ENCODE data around the gene GP2. TPM values are rescaled to one million over a fixed set of nuclear protein-coding genes. Genes with fewer than 3 reads are reported as not detected.
"Not testable (repeated sequence)": the region's sequence is repeated elsewhere in the genome, so short reads cannot be mapped to it uniquely, and the experiment has no call there.

Gene GP2
- total and polyA plus RNA-seq, 9 donors: 0.05 to 0.19 (median 0.08) TPM; not detected in 5

DNA sequence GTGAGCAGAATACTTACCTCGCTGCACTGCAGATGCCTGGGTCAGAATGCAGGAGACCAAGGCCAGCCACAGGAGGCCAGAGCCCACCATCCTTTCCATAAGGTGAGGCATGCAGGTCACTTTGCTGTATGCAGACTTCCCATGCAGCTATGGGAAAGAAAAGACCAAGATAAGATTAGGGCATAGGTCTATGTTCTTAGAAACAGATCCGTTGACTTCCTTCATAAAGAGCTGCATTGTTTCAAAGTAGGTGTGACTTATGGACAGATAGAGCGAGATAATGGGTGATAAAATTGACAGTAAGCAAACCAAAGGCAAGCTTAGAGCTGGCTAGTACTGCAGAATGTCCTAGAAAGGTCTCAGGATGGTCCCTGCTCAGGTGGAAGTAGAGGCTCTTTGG is 992 bp downstream of the GP2 start:
- WGBS (ENCODE audit: insufficient coverage): 70% methylated on average over 2 of the region's 3 CpGs
- Histone ChIP-seq H3K9me3 (replicated peaks; ENCODE audit: control insufficient read depth, low read depth, low read length) (no peaks in the 10 kb centered on the region), H3K36me3 (ENCODE audit: control insufficient read depth, insufficient read depth, low read length) (no peaks in the 10 kb centered on the region), H3K4me3 (ENCODE audit: low read length) (no peak overlapping the region), H3K27me3 (ENCODE audit: control insufficient read depth, insufficient read depth, low read length) (no peaks in the 10 kb centered on the region), H3K4me1 (ENCODE audit: control insufficient read depth, insufficient read depth, low read length) (no peaks in the 10 kb centered on the region), H3K27ac (ENCODE audit: low read length) (no peak overlapping the region)
- DNase-seq: no peak

GRCh38 chr16:20325005-20325404 is 2.3 kb downstream of the GP2 start:
- no peaks in the 10 kb centered on the region for H3K27me3 ChIP-seq (ENCODE audit: control insufficient read depth, insufficient read depth, low read length)
- WGBS (ENCODE audit: insufficient coverage): no CpG with 5 or more reads among the region's 3 CpGs
- H3K27ac ChIP-seq (ENCODE audit: low read length): no peak overlapping the region
- H3K4me3 ChIP-seq (ENCODE audit: low read length): no peak overlapping the region
- H3K4me1 ChIP-seq (ENCODE audit: control insufficient read depth, insufficient read depth, low read length): no peaks in the 10 kb centered on the region
- DNase-seq: no peak
- no peaks in the 10 kb centered on the region for H3K9me3 ChIP-seq (replicated peaks; ENCODE audit: control insufficient read depth, low read depth, low read length)
- no peaks in the 10 kb centered on the region for H3K36me3 ChIP-seq (ENCODE audit: control insufficient read depth, insufficient read depth, low read length)

- H3K4me1 ChIP-seq (ENCODE audit: control insufficient read depth, insufficient read depth, low read length): no peaks in the 10 kb centered on the region
- 70% methylated on average over 9 of the region's 9 CpGs for WGBS (ENCODE audit: insufficient coverage)
- no peak overlapping the region for H3K27ac ChIP-seq (ENCODE audit: low read length)
- H3K36me3 ChIP-seq (ENCODE audit: control insufficient read depth, insufficient read depth, low read length): no peaks in the 10 kb centered on the region
- no peak overlapping the region for H3K4me3 ChIP-seq (ENCODE audit: low read length)
- H3K27me3 ChIP-seq (ENCODE audit: control insufficient read depth, insufficient read depth, low read length): no peaks in the 10 kb centered on the region
- H3K9me3 ChIP-seq (replicated peaks; ENCODE audit: control insufficient read depth, low read depth, low read length): no peaks in the 10 kb centered on the region
- no peak for DNase-seq
Measured at GRCh38 chr16:20323591-20324117, 3.7 kb downstream of the GP2 start.

GRCh38 chr16:20322696-20323095 is 4.6 kb downstream of the GP2 start:
- H3K27me3 ChIP-seq (ENCODE audit: control insufficient read depth, insufficient read depth, low read length): no peaks in the 10 kb centered on the region
- no CpG with 5 or more reads among the region's 4 CpGs for WGBS (ENCODE audit: insufficient coverage)
- H3K9me3 ChIP-seq (replicated peaks; ENCODE audit: control insufficient read depth, low read depth, low read length): no peaks in the 10 kb centered on the region
- no peak overlapping the region for H3K27ac ChIP-seq (ENCODE audit: low read length)
- H3K36me3 ChIP-seq (ENCODE audit: control insufficient read depth, insufficient read depth, low read length): no peaks in the 10 kb centered on the region
- H3K4me1 ChIP-seq (ENCODE audit: control insufficient read depth, insufficient read depth, low read length): no peaks in the 10 kb centered on the region
- DNase-seq: no peak
- no peak overlapping the region for H3K4me3 ChIP-seq (ENCODE audit: low read length)

- no peak overlapping the region for H3K27ac ChIP-seq (ENCODE audit: low read length)
- H3K9me3 ChIP-seq (replicated peaks; ENCODE audit: control insufficient read depth, low read depth, low read length): no peaks in the 10 kb centered on the region
- DNase-seq: no peak
- no peak overlapping the region for H3K4me3 ChIP-seq (ENCODE audit: low read length)
- H3K36me3 ChIP-seq (ENCODE audit: control insufficient read depth, insufficient read depth, low read length): no peaks in the 10 kb centered on the region
- H3K4me1 ChIP-seq (ENCODE audit: control insufficient read depth, insufficient read depth, low read length): no peaks in the 10 kb centered on the region
- WGBS (ENCODE audit: insufficient coverage): 90% methylated on average over 1 of the region's 1 CpG
- H3K27me3 ChIP-seq (ENCODE audit: control insufficient read depth, insufficient read depth, low read length): no peaks in the 10 kb centered on the region
Measured at GRCh38 chr16:20321671-20322070, 5.6 kb downstream of the GP2 start.

- no CpG with 5 or more reads among the region's 2 CpGs for WGBS (ENCODE audit: insufficient coverage)
- not testable (repeated sequence) for H3K4me1 ChIP-seq (ENCODE audit: control insufficient read depth, insufficient read depth, low read length); H3K27me3 ChIP-seq (ENCODE audit: control insufficient read depth, insufficient read depth, low read length); H3K27ac ChIP-seq (ENCODE audit: low read length); H3K4me3 ChIP-seq (ENCODE audit: low read length); DNase-seq; H3K9me3 ChIP-seq (replicated peaks; ENCODE audit: control insufficient read depth, low read depth, low read length); H3K36me3 ChIP-seq (ENCODE audit: control insufficient read depth, insufficient read depth, low read length)
Measured at GRCh38 chr16:20321051-20321450, 6.3 kb downstream of the GP2 start.

DNA sequence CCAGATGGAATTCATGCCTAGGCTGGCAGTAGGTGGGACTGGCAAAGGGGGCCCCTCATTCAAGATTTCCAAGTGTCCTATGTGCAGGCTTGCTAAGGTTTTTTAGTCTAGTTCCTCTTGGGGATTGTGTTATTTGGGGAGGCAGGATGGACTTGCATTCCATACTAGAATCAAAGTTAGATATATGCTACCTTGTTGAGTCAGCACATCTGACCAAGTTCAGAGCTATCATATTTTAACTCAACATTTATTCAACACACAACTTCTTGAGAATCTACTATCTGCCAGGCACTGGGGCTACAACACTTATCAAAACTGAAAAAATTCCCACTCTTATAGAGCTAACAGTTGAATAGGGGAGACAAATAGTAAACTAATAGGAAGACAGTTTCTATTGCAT is 6.7 kb downstream of the GP2 start:
- H3K27me3 ChIP-seq (ENCODE audit: control insufficient read depth, insufficient read depth, low read length): no peaks in the 10 kb centered on the region
- no peaks in the 10 kb centered on the region for H3K36me3 ChIP-seq (ENCODE audit: control insufficient read depth, insufficient read depth, low read length)
- no peaks in the 10 kb centered on the region for H3K9me3 ChIP-seq (replicated peaks; ENCODE audit: control insufficient read depth, low read depth, low read length)
- no peak overlapping the region for H3K4me3 ChIP-seq (ENCODE audit: low read length)
- DNase-seq: no peak
- H3K27ac ChIP-seq (ENCODE audit: low read length): no peak overlapping the region
- no peaks in the 10 kb centered on the region for H3K4me1 ChIP-seq (ENCODE audit: control insufficient read depth, insufficient read depth, low read length)

DNA sequence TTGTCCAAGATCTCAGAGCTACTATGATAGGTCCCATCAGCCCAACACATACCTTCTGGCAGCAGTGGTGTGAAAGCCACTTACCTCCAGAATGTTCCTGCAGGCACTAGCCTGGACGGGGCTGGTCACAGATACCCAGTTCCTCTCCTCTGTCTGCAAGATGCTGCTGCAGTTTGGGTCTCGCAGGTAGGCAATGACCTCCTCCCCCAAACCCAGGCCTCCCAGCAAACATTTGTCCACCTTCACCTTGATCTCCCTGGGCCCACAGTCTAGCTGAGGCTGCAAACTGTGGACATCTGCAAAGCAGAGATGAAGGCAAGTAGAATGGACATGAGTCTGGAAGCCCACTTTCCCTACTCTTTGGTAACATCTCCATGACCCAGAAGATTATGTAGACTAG is 7.1 kb downstream of the GP2 start:
- H3K36me3 ChIP-seq (ENCODE audit: control insufficient read depth, insufficient read depth, low read length): no peaks in the 10 kb centered on the region
- WGBS (ENCODE audit: insufficient coverage): 71% methylated on average over 2 of the region's 2 CpGs
- H3K27me3 ChIP-seq (ENCODE audit: control insufficient read depth, insufficient read depth, low read length): no peaks in the 10 kb centered on the region
- H3K9me3 ChIP-seq (replicated peaks; ENCODE audit: control insufficient read depth, low read depth, low read length): no peaks in the 10 kb centered on the region
- no peaks in the 10 kb centered on the region for H3K4me1 ChIP-seq (ENCODE audit: control insufficient read depth, insufficient read depth, low read length)
- no peak overlapping the region for H3K4me3 ChIP-seq (ENCODE audit: low read length)
- DNase-seq: no peak
- H3K27ac ChIP-seq (ENCODE audit: low read length): no peak overlapping the region

DNA sequence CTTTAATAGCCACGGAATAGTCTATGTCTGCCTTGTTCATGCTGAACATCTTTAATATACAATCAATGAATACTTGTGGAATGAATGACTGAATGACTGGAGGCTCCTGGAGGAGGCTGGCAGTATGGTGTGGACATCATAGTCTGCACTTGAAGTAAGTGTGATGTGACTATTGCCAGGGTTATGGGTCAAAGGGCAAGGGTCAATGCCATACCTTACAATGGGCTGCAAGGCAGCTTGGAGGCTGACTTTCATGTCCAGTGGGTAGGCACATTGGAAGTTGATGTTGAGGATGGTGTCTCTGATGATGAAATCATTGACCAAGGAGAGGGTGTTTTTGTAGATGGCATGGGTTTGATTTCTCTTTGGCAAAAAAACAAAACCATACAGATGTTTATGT is 7.9 kb downstream of the GP2 start:
- no peak overlapping the region for H3K27ac ChIP-seq (ENCODE audit: low read length)

GRCh38 chr16:20318437-20318836 is 8.9 kb downstream of the GP2 start:
- DNase-seq: no peak
- 37% methylated on average over 3 of the region's 3 CpGs for WGBS (ENCODE audit: insufficient coverage)

More for the DNA sequence above, 7.9 kb downstream of the GP2 start:
- no peaks in the 10 kb centered on the region for H3K27me3 ChIP-seq (ENCODE audit: control insufficient read depth, insufficient read depth, low read length)
- no peaks in the 10 kb centered on the region for H3K4me1 ChIP-seq (ENCODE audit: control insufficient read depth, insufficient read depth, low read length)
- no peak overlapping the region for H3K4me3 ChIP-seq (ENCODE audit: low read length)
- WGBS (ENCODE audit: insufficient coverage): no CpG with 5 or more reads among the region's 1 CpG
- DNase-seq: no peak
- no peaks in the 10 kb centered on the region for H3K9me3 ChIP-seq (replicated peaks; ENCODE audit: control insufficient read depth, low read depth, low read length)
- H3K36me3 ChIP-seq (ENCODE audit: control insufficient read depth, insufficient read depth, low read length): no peaks in the 10 kb centered on the region

GRCh38 chr16:20318006-20318405 is 9.3 kb downstream of the GP2 start:
- no peak for DNase-seq
- no peaks in the 10 kb centered on the region for H3K36me3 ChIP-seq (ENCODE audit: control insufficient read depth, insufficient read depth, low read length)
- H3K27ac ChIP-seq (ENCODE audit: low read length): no peak overlapping the region
- WGBS (ENCODE audit: insufficient coverage): 78% methylated on average over 7 of the region's 7 CpGs
- H3K4me1 ChIP-seq (ENCODE audit: control insufficient read depth, insufficient read depth, low read length): no peaks in the 10 kb centered on the region
- no peaks in the 10 kb centered on the region for H3K27me3 ChIP-seq (ENCODE audit: control insufficient read depth, insufficient read depth, low read length)
- H3K4me3 ChIP-seq (ENCODE audit: low read length): no peak overlapping the region
- H3K9me3 ChIP-seq (replicated peaks; ENCODE audit: control insufficient read depth, low read depth, low read length): no peaks in the 10 kb centered on the region

More at GRCh38 chr16:20318437-20318836, 8.9 kb downstream of the GP2 start:
- Histone ChIP-seq H3K36me3 (ENCODE audit: control insufficient read depth, insufficient read depth, low read length) (no peaks in the 10 kb centered on the region), H3K4me1 (ENCODE audit: control insufficient read depth, insufficient read depth, low read length) (no peaks in the 10 kb centered on the region), H3K27me3 (ENCODE audit: control insufficient read depth, insufficient read depth, low read length) (no peaks in the 10 kb centered on the region), H3K9me3 (replicated peaks; ENCODE audit: control insufficient read depth, low read depth, low read length) (no peaks in the 10 kb centered on the region), H3K4me3 (ENCODE audit: low read length) (no peak overlapping the region), H3K27ac (ENCODE audit: low read length) (no peak overlapping the region)

All from muscle of leg (tissue), 11 donors.